Lung (tissue), 12 donors: ENCODE measurements around the gene RFX1. TPM values are rescaled to one million over a fixed set of nuclear protein-coding genes. Genes with fewer than 3 reads are reported as not detected.

ENCODE experiments used
- ATAC-seq: fragments of 200-7000 bp; cut with Tn5 transposase; one replicate; pipeline ENCODE4 v1.9.1; 2020; ENCODE audit warnings: moderate number of reproducible peaks; ENCODE audit not compliant: insufficient read depth, low FRiP score
- DNase-seq, 3 donors: peaks; one replicate each; pipeline ENCODE4 v3.0.0-alpha.2; 2013 to 2017
- H3K27ac ChIP-seq, 2 donors: one replicate each; pipeline ENCODE4 v1.5.1; 2013; ENCODE audit warnings: mild to moderate bottlenecking in 2 of 2, moderate library complexity in 2 of 2, control low read depth in 1 of 2, inconsistent platforms in 1 of 2, low read depth in 1 of 2, low read length in 1 of 2
- H3K27me3 ChIP-seq, 3 donors: one replicate each; pipeline ENCODE4 v1.5.1; 2013; ENCODE audit warnings: low read length in 2 of 3; ENCODE audit not compliant: control insufficient read depth in 3 of 3, insufficient read depth in 3 of 3
- H3K36me3 ChIP-seq, 4 donors: one replicate each; pipeline ENCODE4 v1.5.1; 2013; ENCODE audit warnings: low read length in 4 of 4, mild to moderate bottlenecking in 1 of 4, moderate library complexity in 1 of 4; ENCODE audit not compliant: control insufficient read depth in 4 of 4, insufficient read depth in 4 of 4
- H3K4me1 ChIP-seq, 5 donors: one replicate each; pipeline ENCODE4 v1.5.1; 2013; ENCODE audit warnings: low read length in 5 of 5, mild to moderate bottlenecking in 2 of 5, moderate library complexity in 1 of 5; ENCODE audit not compliant: control insufficient read depth in 5 of 5, insufficient read depth in 5 of 5
- H3K4me3 ChIP-seq: one replicate; pipeline ENCODE4 v1.5.1; 2013; ENCODE audit warnings: mild to moderate bottlenecking, control low read depth, moderate library complexity
- H3K9ac ChIP-seq, 2 donors: one replicate each; pipeline ENCODE4 v1.5.1; 2013; ENCODE audit warnings: low read length in 2 of 2, control low read depth in 1 of 2; ENCODE audit not compliant: insufficient read depth in 1 of 2
- H3K9me3 ChIP-seq, 4 donors: one replicate each; pipeline ENCODE4 v1.5.1; 2013; ENCODE audit warnings: low read length in 3 of 4, mild to moderate bottlenecking in 1 of 4, moderate library complexity in 1 of 4; ENCODE audit not compliant: control insufficient read depth in 4 of 4, insufficient read depth in 3 of 4
- WGBS, 2 donors: extraction: QIAGEN DNeasy Blood & Tissue Kit; methylation state at CpG; one replicate each; pipeline ENCODE4 v1.1.7; 2013; 5-methylcytosine and 5-hydroxymethylcytosine counted together
- polyA plus RNA-seq, 2 donors: library from polyadenylated mRNA; stranded (reverse); fragments of 200-250 nt; gene quantifications; one replicate each; pipeline ENCODE4 v1.2.1, GENCODE V29; 2013
- total RNA-seq, 2 donors: library from RNA; depleted of rRNA in 1 of 2; stranded (reverse); fragments of >200 nt in 1 of 2; gene quantifications; one replicate each; pipeline ENCODE4 v1.2.1, GENCODE V29; 2014 to 2021
- TF ChIP-seq, protein P1 (sequence below): IDR thresholded peaks from 2 replicates; pipeline ENCODE4 v1.5.1; 2012; ENCODE audit warnings: mild to moderate bottlenecking; ENCODE audit errors: control extremely low read depth, extremely low read depth
- donor health status: control.
- donor health status: control.
- donor health status: Bipolar disorder and iron deficiency.
- donor health status: healthy.
- donor health status: DM: yes; HTN: yes; CAD: no.

The RFX1 gene
- total and polyA plus RNA-seq, 4 donors: 5.7 to 18.6 (median 8.0) TPM

DNA sequence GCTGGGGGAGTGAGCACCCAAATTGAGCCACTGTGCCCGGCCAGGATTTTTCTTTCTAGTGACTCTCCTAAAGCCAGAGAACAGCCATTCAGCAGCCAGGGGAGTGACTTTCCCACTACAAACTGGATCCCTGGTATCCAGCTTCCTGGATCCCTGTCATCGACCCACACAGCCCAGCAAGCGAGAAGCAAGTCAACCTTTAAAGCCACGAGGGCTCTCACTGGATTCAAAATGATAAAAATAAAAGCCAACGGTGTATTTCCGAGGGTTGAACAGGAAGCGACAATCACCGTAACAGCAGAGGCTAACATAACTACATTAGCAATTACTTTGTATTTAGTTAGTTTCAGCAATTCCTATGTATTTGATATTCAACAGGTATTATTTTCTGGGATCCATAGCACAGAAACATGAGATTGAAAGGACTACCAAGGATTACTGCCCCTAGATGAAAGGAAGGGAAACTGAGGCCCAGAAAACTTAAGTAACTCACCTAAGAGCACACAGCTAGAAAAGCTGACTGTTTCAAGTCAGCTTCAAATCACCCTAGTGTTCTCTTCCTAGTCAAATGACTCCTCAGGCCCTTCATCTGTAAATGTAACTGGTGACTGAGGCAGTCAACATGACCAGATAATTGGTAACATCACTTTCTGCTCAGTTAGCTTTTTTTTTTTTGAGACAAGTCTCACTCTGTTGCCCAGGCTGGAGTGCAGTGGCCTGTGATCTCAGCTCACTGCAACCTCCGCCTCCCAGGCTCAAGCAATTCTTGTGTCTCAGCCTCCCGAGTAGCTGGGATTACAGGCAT, 2.7 kb downstream of the RFX1 start:
- Histone ChIP-seq H3K27ac (peak overlapping the region; percentile 62 to 87), H3K9ac (peak overlapping the region in 1 of 2 donors; percentile 28), H3K4me1 (peaks cover 0 to 5% (median 3%) of the 10 kb centered on the region in 5 donors), H3K9me3 (peaks cover 0 to 5% (median under 1%) of the 10 kb centered on the region in 4 donors), H3K27me3 (no peaks in the 10 kb centered on the region), H3K36me3 (peaks cover 0 to 8% (median 0%) of the 10 kb centered on the region in 4 donors), H3K4me3 (no peak overlapping the region)
- TF ChIP-seq, protein P1, sequence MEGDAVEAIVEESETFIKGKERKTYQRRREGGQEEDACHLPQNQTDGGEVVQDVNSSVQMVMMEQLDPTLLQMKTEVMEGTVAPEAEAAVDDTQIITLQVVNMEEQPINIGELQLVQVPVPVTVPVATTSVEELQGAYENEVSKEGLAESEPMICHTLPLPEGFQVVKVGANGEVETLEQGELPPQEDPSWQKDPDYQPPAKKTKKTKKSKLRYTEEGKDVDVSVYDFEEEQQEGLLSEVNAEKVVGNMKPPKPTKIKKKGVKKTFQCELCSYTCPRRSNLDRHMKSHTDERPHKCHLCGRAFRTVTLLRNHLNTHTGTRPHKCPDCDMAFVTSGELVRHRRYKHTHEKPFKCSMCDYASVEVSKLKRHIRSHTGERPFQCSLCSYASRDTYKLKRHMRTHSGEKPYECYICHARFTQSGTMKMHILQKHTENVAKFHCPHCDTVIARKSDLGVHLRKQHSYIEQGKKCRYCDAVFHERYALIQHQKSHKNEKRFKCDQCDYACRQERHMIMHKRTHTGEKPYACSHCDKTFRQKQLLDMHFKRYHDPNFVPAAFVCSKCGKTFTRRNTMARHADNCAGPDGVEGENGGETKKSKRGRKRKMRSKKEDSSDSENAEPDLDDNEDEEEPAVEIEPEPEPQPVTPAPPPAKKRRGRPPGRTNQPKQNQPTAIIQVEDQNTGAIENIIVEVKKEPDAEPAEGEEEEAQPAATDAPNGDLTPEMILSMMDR: no peak
- 32% methylated on average over 10 of the region's 10 CpGs for WGBS, 2 donors
- DNase-seq (no peak), ATAC-seq (no peak)

DNA sequence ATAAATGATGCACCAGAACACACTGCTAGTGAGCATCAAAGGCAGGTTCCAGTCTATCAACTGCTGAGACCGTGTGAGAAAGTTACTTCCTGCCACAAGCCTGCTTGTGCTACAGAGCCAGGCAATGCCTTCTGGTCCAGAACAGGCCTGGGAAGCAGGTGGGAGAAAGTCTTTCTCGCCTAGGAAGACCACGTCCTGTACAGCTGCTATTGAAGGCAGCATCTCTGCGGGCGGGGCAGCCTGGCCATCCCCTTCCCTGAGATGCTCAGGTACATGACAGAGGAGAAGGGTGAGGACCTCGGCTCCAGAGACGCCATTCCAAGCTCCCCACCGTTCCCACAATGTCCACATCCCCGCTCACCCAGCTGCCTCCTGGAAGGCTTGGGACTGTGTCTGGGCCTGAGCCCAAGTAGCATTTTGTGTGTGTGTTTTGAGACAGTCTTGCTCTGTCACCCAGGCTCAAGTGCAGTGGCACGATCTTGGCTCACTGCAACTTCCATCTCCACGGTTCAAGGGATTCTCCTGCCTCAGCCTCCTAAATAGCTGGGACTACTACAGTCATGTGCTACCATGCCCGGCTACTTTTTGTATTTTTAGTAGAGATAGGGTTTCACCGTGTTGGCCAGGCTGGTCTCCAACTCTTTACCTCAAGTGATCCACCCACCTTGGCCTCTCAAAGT, 3.4 kb downstream of the RFX1 start:
- peak overlapping the region; percentile 62 to 87 for H3K27ac ChIP-seq

DNA sequence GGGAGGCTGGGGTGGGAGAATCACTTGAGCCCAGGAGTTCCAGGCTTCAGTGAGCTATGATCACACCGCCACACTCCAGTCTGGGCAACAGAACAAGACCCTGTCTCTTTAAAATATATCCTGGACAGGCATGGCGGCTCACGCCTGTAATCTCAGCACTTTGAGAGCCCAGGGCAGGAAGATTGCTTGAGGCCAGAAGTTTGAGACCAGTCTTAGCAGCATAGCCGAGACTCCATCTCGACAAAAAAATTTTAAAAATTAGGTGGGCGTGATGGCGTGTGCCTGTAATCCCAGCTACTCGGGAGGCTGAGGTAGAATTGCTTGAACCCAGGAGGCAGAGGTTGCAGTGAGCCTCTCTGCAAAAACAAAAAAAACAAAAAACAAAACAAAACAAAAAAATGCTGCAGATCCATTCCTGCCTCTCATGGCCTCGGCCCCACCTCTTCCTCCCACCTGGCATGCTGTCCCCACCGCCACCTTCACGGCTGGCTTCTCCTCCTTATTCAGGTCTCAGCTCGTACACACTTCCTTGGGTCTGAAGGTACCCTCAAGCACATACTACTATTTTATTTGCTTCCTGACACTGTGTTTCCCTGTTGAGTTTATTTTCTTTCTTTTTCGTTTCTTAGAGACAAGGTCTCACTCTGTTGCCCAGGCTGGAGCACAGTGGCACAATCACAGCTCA, 5.3 kb downstream of the RFX1 start:
- Histone ChIP-seq H3K4me1 (peaks cover 0 to 5% (median 2%) of the 10 kb centered on the region in 5 donors), H3K27ac (no peak overlapping the region), H3K9ac (no peak overlapping the region), H3K27me3 (no peaks in the 10 kb centered on the region), H3K36me3 (peaks cover 0 to 14% (median 3%) of the 10 kb centered on the region in 4 donors), H3K4me3 (no peak overlapping the region), H3K9me3 (peaks cover 0 to 5% (median under 1%) of the 10 kb centered on the region in 4 donors)
- 86% methylated on average over 13 of the region's 13 CpGs for WGBS, 2 donors
- TF ChIP-seq, protein P1: no peak
- DNase-seq: no peak
- no peak for ATAC-seq

More for the DNA sequence above, 3.4 kb downstream of the RFX1 start:
- ATAC-seq (no peak), DNase-seq (no peak)
- H3K4me1 ChIP-seq: peaks cover 0 to 5% (median 3%) of the 10 kb centered on the region in 5 donors
- H3K4me3 ChIP-seq: no peak overlapping the region
- H3K9ac ChIP-seq: peak overlapping the region in 1 of 2 donors; percentile 28
- H3K9me3 ChIP-seq: peaks cover 0 to 5% (median under 1%) of the 10 kb centered on the region in 4 donors
- H3K36me3 ChIP-seq: peaks cover 0 to 8% (median 0%) of the 10 kb centered on the region in 4 donors
- WGBS, 2 donors: 59 to 63% methylated on average over 13 of the region's 13 CpGs
- no peaks in the 10 kb centered on the region for H3K27me3 ChIP-seq
- TF ChIP-seq, protein P1: no peak
